MM.1S (cell line): ENCODE measurements around the gene RNF138.

ENCODE experiments used
- DNase-seq: peaks from one replicate; pipeline ENCODE4 v3.0.0-alpha.2; 2015
- H2AFZ ChIP-seq: fragments of 300-600 bp; sonication (generic); 2 replicates; pipeline ENCODE4 v1.6.0; 2016; ENCODE audit warnings: antibody characterized with exemption, low read length
- H3F3A ChIP-seq: fragments of 300-600 bp; sonication (generic); 2 replicates; pipeline ENCODE4 v1.6.1; 2016; ENCODE audit warnings: mild to moderate bottlenecking, antibody characterized with exemption, low read length, moderate library complexity, mixed read lengths; ENCODE audit not compliant: insufficient read depth
- H3K27ac ChIP-seq: fragments of 300-600 bp; sonication (generic); 2 replicates; pipeline ENCODE4 v1.5.1; 2016; ENCODE audit warnings: mild to moderate bottlenecking, low read length
- H3K27me3 ChIP-seq: fragments of 300-600 bp; sonication (generic); replicated peaks from 2 replicates; pipeline ENCODE4 v1.6.0; 2016; ENCODE audit warnings: low read length; ENCODE audit not compliant: insufficient read depth
- H3K36me3 ChIP-seq: fragments of 300-600 bp; sonication (generic); replicated peaks from 2 replicates; pipeline ENCODE4 v1.6.1; 2016; ENCODE audit warnings: mild to moderate bottlenecking, low read length, mixed read lengths; ENCODE audit not compliant: insufficient read depth
- H3K4me1 ChIP-seq: fragments of 300-600 bp; sonication (generic); 2 replicates; pipeline ENCODE4 v1.6.1; 2016; ENCODE audit warnings: low read length, mixed read lengths
- H3K4me2 ChIP-seq: fragments of 300-600 bp; sonication (generic); 2 replicates; pipeline ENCODE4 v1.6.0; 2016; ENCODE audit warnings: low read depth, low read length
- H3K4me3 ChIP-seq: fragments of 300-600 bp; sonication (generic); 2 replicates; pipeline ENCODE4 v1.5.1; 2016; ENCODE audit warnings: low read length, mixed read lengths
- H3K79me2 ChIP-seq: fragments of 300-600 bp; sonication (generic); 2 replicates; pipeline ENCODE4 v1.6.1; 2016; ENCODE audit warnings: mixed run types, low read length, mixed read lengths
- H3K9ac ChIP-seq: fragments of 300-600 bp; sonication (generic); 2 replicates; pipeline ENCODE4 v1.6.1; 2016; ENCODE audit warnings: low read length, mixed read lengths
- H3K9me2 ChIP-seq: fragments of 300-600 bp; sonication (generic); replicated peaks from 2 replicates; pipeline ENCODE4 v1.6.1; 2016; ENCODE audit warnings: mild to moderate bottlenecking, low read length, mixed read lengths; ENCODE audit not compliant: insufficient read depth
- H3K9me3 ChIP-seq: fragments of 300-600 bp; sonication (generic); replicated peaks from 2 replicates; pipeline ENCODE4 v1.6.1; 2016; ENCODE audit warnings: mild to moderate bottlenecking, low read length, mixed read lengths; ENCODE audit not compliant: insufficient read depth
- H4K20me1 ChIP-seq: fragments of 300-600 bp; sonication (generic); 2 replicates; pipeline ENCODE4 v1.6.1; 2016; ENCODE audit warnings: mild to moderate bottlenecking, low read length, moderate library complexity, mixed read lengths; ENCODE audit not compliant: insufficient read depth
- CTCF ChIP-seq: fragments of 300-600 bp; sonication (generic); IDR thresholded peaks from 2 replicates; pipeline ENCODE4 v1.5.1; 2016; ENCODE audit warnings: antibody characterized with exemption, low read length, mixed read lengths
- EZH2 ChIP-seq: fragments of 300-600 bp; sonication (generic); optimal IDR thresholded peaks from 2 replicates; pipeline ENCODE3; 2017; ENCODE audit warnings: low read depth, mild to moderate bottlenecking, antibody characterized with exemption, low read length, mixed read lengths
- EZH2phosphoT487 ChIP-seq: fragments of 300-600 bp; sonication (generic); IDR thresholded peaks from 2 replicates; pipeline ENCODE4 v1.6.1; 2018; ENCODE audit warnings: antibody characterized with exemption, low read length

The RNF138 gene

GRCh38 chr18:32049393-32050171, 42.1 kb upstream of the RNF138 start:
- H4K20me1 ChIP-seq = no peaks in the 10 kb centered on the region
- H3K4me3 ChIP-seq = no peak overlapping the region
- H3K27ac ChIP-seq = no peak overlapping the region
- no peak for DNase-seq
- H3K9ac ChIP-seq = no peak overlapping the region
- H2AFZ ChIP-seq = no peak overlapping the region
- no peaks in the 10 kb centered on the region for H3F3A ChIP-seq
- no peaks in the 10 kb centered on the region for H3K27me3 ChIP-seq
- H3K4me2 ChIP-seq = no peak overlapping the region
- no peaks in the 10 kb centered on the region for H3K36me3 ChIP-seq
- TF ChIP-seq CTCF = no peak
- no peak for TF ChIP-seq EZH2
- no peak for TF ChIP-seq EZH2phosphoT487
- H3K4me1 ChIP-seq = no peaks in the 10 kb centered on the region
- no peaks in the 10 kb centered on the region for H3K9me3 ChIP-seq
- no peaks in the 10 kb centered on the region for H3K9me2 ChIP-seq
- H3K79me2 ChIP-seq = no peaks in the 10 kb centered on the region

- Histone ChIP-seq H4K20me1 (no peaks in the 10 kb centered on the region), H3K27me3 (no peaks in the 10 kb centered on the region), H3K9me3 (no peaks in the 10 kb centered on the region), H3K9me2 (no peaks in the 10 kb centered on the region), H2AFZ (no peak overlapping the region), H3K4me2 (no peak overlapping the region), H3K9ac (no peak overlapping the region), H3K4me3 (no peak overlapping the region), H3K4me1 (no peaks in the 10 kb centered on the region), H3F3A (no peaks in the 10 kb centered on the region), H3K79me2 (no peaks in the 10 kb centered on the region), H3K36me3 (no peaks in the 10 kb centered on the region), H3K27ac (no peak overlapping the region)
- DNase-seq = no peak
- no peak for TF ChIP-seq CTCF
- no peak for TF ChIP-seq EZH2phosphoT487
- TF ChIP-seq EZH2 = no peak
Observed at GRCh38 chr18:32056613-32057358, 34.9 kb upstream of the RNF138 start.

- H3K9me3 ChIP-seq = no peaks in the 10 kb centered on the region
- no peaks in the 10 kb centered on the region for H4K20me1 ChIP-seq
- DNase-seq = no peak
- no peaks in the 10 kb centered on the region for H3K27me3 ChIP-seq
- H3K4me1 ChIP-seq = no peaks in the 10 kb centered on the region
- no peaks in the 10 kb centered on the region for H3K79me2 ChIP-seq
- no peak overlapping the region for H2AFZ ChIP-seq
- no peak overlapping the region for H3K27ac ChIP-seq
- no peak overlapping the region for H3K4me2 ChIP-seq
- no peaks in the 10 kb centered on the region for H3K9me2 ChIP-seq
- H3K36me3 ChIP-seq = no peaks in the 10 kb centered on the region
- H3F3A ChIP-seq = no peaks in the 10 kb centered on the region
- no peak overlapping the region for H3K9ac ChIP-seq
- no peak overlapping the region for H3K4me3 ChIP-seq
- TF ChIP-seq CTCF (no peak), EZH2 (no peak), EZH2phosphoT487 (no peak)
Observed at GRCh38 chr18:32057624-32058165, 34.0 kb upstream of the RNF138 start.
